Measurements from ENCODE around the gene MBTPS1.

- TF ChIP-seq CTCF (IDR thresholded peaks at IDR 0.05; ENCODE audit: poor library complexity, severe bottlenecking), result no peak
- no peak for TF ChIP-seq POLR2AphosphoS5 (IDR thresholded peaks at IDR 0.05)
- TF ChIP-seq EP300 (conservative IDR thresholded peaks at IDR 0.05; ENCODE audit: poor library complexity, severe bottlenecking), result no peak
- no peak for TF ChIP-seq RAD21 (conservative IDR thresholded peaks at IDR 0.05)
Observed at GRCh38 chr16:84069540-84069939, 47.2 kb downstream of the MBTPS1 start.

Measured in neural cell (in vitro differentiated cells).